Middle frontal gyrus (tissue), 1 donor: ENCODE data around the gene EFEMP1.

ENCODE experiments used
- DNase-seq: peaks from one replicate; pipeline ENCODE4 v3.0.0-alpha.2; 2015; ENCODE audit warnings: low spot score; ENCODE audit errors: extremely low spot score

Gene EFEMP1

GRCh38 chr2:55898386-55899040 is 25.1 kb downstream of the EFEMP1 start:
- no peak for DNase-seq

GRCh38 chr2:55896633-55897032 is 26.9 kb downstream of the EFEMP1 start:
- no peak for DNase-seq

DNA sequence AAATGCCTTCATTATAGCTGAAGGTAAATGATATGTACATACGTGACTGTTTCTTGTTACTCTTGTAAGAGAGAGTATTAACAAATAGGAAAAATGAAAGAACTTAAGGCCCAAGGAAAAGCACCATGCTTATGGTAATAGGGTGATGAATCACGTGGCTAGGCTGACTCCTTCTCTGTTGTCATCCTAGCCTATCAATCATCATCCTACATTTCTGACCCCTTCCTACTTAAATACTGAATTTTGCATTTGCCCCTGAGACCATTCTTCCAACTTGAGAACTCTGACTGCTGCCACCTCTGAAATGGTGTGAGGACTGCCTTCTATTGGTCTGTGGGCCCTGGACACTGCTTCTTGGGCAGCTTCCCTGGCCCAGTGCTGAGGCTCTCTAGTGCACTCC is 28.9 kb downstream of the EFEMP1 start:
- DNase-seq: no peak

GRCh38 chr2:55891671-55892094 is 31.9 kb downstream of the EFEMP1 start:
- no peak for DNase-seq

DNA sequence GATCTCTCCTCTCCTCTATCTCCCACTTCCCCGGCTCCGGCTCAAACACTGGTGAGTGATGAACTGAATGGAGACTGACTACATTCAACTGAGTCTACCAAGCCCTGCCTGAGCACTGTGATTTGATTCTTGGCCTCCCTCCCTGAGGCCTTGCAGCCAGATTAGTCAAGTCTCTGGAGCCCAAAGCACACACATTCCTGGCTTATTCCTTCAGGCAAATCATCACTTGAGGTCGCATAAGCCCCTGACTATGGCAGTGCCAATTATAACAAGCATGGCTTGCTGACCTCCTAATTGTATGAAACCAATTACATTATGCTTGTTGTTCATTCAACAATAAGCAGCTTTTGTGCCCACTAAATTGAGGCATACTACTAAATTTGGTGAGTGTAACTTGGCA is 34.6 kb downstream of the EFEMP1 start:
- no peak for DNase-seq

DNA sequence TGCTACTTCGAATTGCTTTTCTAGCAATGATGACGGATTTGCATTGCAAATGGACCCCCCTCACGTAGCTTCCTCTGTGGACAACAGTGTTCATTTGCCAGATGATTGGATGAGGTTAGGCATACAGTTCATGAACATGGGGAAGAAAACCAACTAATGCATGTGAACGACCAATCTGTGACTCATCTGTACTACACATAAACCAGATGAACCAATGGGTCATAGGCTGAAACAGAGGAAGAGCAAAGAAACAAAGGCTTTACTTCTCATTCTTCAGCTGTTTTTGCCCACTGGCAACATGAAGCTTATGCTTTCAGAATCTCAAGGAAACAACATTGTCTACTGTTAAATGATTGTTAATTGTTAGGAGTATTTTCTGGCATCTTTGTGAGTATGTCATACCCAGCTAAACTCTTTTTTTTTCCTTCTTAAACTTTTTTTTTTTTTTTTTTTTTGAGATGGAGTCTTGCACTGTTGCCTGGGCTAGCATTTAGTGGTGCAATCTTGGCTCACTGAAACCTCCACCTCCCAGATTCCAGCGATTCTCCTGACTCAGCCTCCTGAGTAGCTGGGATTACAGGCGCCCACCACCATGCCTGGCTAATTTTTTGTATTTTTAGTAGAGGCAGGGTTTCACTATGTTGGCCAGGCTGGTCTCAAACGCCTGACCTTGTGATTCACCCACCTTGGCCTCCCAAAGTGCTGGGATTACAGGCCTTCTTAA is 35.5 kb downstream of the EFEMP1 start:
- DNase-seq: no peak

DNA sequence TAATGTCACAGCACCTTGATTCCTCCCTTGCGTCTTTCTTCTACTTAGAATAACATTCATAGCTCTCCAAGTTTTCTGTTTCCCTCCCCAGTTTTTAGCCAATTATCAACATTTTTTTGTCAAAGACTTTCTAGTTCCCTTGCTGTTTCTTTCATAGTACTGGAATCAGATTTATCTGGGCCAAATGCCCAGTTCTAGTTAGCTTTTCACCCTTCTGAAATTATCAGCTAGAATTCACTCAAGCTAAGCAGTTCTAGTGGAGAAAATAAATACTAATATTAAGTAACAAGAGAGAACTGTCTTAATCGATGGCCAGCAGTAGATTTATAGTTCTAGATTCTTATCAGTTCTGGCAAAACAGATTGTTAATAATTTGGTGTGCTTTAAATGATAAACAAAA is 36.2 kb downstream of the EFEMP1 start:
- no peak for DNase-seq

- no peak for DNase-seq
Observed at GRCh38 chr2:55885944-55886281, 37.7 kb downstream of the EFEMP1 start.

- DNase-seq: no peak
Observed at GRCh38 chr2:55885127-55885943, 38.2 kb downstream of the EFEMP1 start.

DNA sequence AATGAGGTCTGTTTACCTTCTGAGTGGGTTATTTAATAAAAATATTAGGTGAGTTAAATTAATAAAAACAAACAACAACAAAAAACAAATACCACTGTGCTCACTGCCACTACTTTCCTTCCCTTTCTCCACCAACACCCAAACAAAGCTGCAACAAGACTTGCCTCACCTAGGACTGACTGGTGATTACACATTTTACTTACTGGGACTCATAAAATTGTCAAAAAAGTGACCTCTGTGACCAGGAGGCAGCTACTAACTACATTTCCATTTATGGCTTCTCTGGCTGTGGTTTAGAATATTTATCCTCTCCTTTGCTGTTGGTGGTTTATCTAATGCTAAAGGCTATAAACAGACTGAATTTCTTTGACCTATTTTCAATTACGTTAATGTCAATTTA is 39.8 kb downstream of the EFEMP1 start:
- no peak for DNase-seq

GRCh38 chr2:55883357-55883756 is 40.2 kb downstream of the EFEMP1 start:
- DNase-seq: no peak

DNA sequence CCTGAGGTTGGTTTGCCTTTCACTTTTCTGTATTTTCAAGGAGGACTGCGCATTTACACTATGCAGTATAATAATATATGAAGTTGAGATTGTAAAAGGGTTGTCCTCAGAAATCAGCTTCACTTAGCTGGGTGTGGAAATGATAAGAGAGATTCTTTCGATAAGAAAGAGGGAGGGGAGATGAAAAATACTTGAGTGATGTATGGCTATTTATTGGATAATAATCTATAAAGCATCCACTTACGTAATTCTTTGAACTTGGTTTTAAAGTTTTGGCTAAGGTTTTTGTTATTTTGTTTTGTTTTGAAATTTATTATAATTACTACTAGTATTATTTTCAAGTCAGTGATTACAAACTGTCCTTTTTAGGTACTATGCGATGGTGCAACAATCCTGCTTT is 40.6 kb downstream of the EFEMP1 start:
- DNase-seq: no peak

- no peak for DNase-seq
Observed at GRCh38 chr2:55880416-55881143, 43.0 kb downstream of the EFEMP1 start.

- no peak for DNase-seq
Observed at GRCh38 chr2:55879976-55880375, 43.6 kb downstream of the EFEMP1 start.

- DNase-seq: no peak
Observed at GRCh38 chr2:55877087-55877436, 46.5 kb downstream of the EFEMP1 start.

DNA sequence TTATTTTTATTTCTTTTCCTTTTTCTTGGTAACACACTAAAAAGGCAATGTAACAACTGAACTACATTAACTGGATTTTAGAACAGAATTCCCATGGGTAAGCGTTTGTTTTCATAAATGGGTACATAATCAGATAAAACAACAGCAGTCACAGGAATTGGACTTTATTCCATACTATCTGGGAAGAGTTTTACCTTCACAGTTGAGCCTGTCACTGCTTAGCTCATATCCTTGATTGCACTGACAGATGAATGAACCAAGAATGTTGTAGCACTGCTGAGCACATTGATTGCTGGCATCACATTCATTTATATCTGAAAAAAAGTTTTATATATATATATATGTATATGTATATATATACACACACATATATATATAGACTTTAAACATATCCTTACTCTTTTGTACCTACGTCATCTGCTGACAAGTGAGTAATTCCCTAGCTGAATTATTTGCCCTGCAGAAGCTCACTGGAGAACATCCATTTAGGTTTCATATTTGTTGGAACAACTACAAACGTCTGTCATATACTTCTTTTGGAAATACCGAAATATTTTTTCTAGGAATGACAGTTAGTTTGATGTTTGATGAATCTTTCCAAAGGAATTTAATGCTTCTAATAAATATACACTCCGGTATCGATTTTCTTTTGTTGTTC is 47.0 kb downstream of the EFEMP1 start:
- no peak for DNase-seq

- DNase-seq: no peak
Observed at GRCh38 chr2:55875434-55876135, 48.0 kb downstream of the EFEMP1 start.

- DNase-seq: no peak
Observed at GRCh38 chr2:55874338-55874737, 49.2 kb downstream of the EFEMP1 start.

DNA sequence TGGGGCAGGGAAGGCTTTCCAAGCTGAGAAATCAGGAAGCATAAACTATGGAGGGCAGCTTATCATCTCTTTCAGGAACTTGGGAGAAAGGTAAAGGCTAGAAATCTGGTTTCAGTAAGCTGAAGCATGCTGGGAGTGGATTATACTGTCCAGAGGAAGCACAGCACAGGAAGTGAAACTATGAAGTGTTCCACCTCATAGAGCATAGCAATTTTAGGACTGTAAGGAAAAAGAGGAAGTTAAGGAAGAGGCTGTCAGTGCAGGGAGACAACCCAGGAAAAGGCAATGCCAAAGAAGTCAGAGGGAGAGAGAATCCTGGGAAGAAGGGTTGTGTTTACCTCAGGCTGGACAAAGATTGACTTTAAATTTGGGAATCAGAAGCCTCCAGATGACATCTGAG is 51.9 kb downstream of the EFEMP1 start:
- DNase-seq: no peak

GRCh38 chr2:55869637-55870325 is 53.8 kb downstream of the EFEMP1 start:
- no peak for DNase-seq
